ENCODE data around the gene TIGAR.

The TIGAR gene

DNA sequence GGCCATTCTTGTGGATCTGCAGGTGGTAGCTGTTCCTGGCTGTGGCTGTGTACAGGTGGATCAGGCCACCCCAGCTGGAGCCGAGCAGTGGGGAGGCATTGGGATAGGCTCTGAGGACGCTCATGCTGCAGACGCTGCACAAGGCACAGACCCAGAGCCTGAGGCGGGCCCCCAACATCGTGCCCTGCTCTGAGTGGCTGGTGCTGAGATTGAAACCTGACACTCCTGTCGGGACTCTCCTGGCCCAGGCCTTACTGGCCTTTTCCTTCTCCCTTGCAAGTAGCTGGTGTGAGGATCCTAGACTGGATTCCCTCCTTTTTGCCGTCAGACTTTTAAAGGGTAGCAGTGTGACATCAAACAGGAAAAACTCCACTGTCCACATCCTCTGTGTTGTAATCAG, 58.4 kb downstream of the TIGAR start, which contains the start of gene FGF23:
TSS of gene FGF23 (minus strand) at position 308 of the 400 bp plus-strand sequence. CDS start at position 178, 130 bp downstream.
- TF ChIP-seq JUND (IDR thresholded peaks at IDR 0.05; ENCODE audit: low read depth), result no peak
- peak in 1 of 2 experiments; percentile 33 for DNase-seq (ENCODE audit: low read depth in 1 of 2, low spot score in 1 of 2)

DNA sequence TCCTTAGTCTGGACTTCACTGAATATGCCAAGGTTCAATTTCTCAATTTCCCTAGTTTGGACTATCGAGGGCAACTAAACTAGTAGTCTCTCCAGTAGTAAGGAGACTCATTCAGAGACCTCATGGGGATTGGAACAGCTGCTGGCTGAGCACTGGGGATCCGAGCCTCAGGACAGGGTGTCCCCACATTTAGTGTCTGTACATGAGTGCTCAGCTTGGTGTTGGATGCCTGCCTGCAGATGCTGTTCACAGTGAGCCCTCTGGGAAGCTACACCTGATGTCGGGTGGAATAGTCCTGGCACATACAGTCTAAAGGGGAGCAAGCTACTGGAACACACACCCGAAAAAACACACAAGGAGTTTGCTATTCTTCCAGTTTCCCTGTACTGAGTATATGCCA, 59.3 kb downstream of the TIGAR start:
- in situ Hi-C loops (cut with HindIII; ENCODE audit: low pct_unique_long_range_greater_than_20kb, low sequenced_read_pairs), result no loop called here
- no peak for TF ChIP-seq JUND (IDR thresholded peaks at IDR 0.05; ENCODE audit: low read depth)
- no peak for DNase-seq (ENCODE audit: low read depth in 1 of 2, low spot score in 1 of 2)

More for the DNA sequence above, 58.4 kb downstream of the TIGAR start, which contains the start of gene FGF23:
- in situ Hi-C loops (cut with HindIII; ENCODE audit: low pct_unique_long_range_greater_than_20kb, low sequenced_read_pairs), result no loop called here

DNA sequence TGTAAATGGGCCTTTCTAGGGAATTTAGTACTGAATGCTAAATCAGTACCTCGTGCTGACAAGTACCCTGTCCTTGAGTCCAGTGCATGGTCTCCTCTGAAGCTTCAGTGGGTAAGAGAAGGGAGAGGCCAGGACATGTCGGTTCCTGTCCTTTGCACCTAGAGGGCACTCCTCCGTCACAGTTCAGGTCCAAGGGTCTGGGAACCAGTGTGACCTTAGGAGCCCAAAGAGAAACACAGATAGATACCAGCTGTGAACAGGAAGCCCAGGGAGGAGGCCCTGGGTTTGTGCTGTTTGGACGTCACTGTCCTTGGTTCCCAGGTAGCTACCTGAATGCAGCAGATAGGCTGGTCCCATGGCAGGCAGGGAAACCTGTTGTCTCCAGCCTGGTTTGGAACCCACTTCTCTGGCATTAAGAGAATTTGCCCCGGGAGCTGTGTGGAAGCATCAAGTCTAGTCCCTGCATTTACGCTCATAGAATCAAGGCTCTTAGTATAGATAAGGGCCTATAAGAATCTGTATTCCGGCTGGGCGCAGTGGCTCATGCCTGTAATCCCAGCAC, 62.4 kb downstream of the TIGAR start:
- in situ Hi-C loops (cut with HindIII; ENCODE audit: low pct_unique_long_range_greater_than_20kb, low sequenced_read_pairs), result no loop called here
- no peak for DNase-seq (ENCODE audit: low read depth in 1 of 2, low spot score in 1 of 2)
- TF ChIP-seq JUND (IDR thresholded peaks at IDR 0.05; ENCODE audit: low read depth), result no peak

DNA sequence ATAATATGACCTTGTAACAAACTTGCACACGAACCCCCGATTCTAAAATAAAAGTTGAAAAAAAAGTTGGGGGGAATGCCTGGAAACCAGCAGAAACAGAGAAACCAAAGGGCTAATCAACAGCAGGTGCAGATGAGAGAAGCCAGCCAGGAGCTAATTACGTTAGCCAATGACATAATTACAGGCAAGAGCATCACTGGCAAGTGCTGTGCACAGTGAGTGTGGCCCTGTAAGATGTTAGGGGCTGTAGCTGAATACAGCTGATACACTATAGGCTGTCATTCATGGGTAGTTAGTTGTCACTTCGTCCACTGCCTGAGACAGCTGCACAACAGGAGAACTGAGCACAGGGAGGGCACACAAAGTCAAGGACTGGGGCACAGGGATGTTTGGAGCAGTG, 65.8 kb downstream of the TIGAR start:
- no peak for DNase-seq (ENCODE audit: low read depth in 1 of 2, low spot score in 1 of 2)
- in situ Hi-C loops (cut with HindIII; ENCODE audit: low pct_unique_long_range_greater_than_20kb, low sequenced_read_pairs), result no loop called here

DNA sequence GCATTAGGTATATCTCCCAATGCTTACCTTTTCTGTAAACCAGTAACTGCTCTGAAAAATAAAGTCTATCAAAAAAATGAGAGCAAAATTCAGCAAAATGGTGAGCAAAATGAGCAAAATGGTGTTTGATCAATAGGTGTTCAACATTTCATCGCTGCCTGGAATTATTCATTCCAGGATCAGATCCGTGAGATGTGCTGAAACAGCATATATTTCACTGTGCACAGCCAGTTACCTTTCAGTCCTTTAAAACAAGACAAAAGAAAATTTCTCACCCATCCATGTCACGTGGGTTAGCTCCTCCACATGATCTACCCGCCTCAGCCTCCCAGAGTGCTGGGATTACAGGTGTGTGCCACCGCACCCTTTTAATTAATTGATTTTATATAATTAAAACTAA, 66.6 kb downstream of the TIGAR start:
- TF ChIP-seq JUND (IDR thresholded peaks at IDR 0.05; ENCODE audit: low read depth), result no peak
- no peak for DNase-seq (ENCODE audit: low read depth in 1 of 2, low spot score in 1 of 2)
- in situ Hi-C loops (cut with HindIII; ENCODE audit: low pct_unique_long_range_greater_than_20kb, low sequenced_read_pairs), result no loop called here

More for the DNA sequence above, 65.8 kb downstream of the TIGAR start:
- TF ChIP-seq JUND (IDR thresholded peaks at IDR 0.05; ENCODE audit: low read depth), result no peak

DNA sequence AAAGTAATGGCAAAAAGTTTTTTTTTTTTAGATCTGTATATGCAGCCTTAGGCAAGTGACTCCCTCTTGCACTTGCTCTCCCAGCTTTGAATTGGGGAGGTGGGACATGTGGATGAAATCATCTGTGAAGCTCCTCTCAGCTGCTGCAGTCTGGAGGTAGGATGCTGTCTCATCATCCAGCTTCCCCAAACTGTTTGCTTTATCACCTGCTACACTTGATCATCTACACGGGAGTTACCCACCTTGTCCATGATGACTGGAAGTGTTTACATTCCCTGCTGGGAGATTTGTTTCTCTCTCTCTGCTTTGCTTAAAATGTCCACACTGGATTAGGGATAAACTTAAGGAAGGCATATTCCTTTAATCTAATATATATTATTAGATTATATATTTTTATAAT, 67.0 kb downstream of the TIGAR start:
- in situ Hi-C loops (cut with HindIII; ENCODE audit: low pct_unique_long_range_greater_than_20kb, low sequenced_read_pairs), result no loop called here
- TF ChIP-seq JUND (IDR thresholded peaks at IDR 0.05; ENCODE audit: low read depth), result no peak
- DNase-seq (ENCODE audit: low read depth in 1 of 2, low spot score in 1 of 2), result no peak

DNA sequence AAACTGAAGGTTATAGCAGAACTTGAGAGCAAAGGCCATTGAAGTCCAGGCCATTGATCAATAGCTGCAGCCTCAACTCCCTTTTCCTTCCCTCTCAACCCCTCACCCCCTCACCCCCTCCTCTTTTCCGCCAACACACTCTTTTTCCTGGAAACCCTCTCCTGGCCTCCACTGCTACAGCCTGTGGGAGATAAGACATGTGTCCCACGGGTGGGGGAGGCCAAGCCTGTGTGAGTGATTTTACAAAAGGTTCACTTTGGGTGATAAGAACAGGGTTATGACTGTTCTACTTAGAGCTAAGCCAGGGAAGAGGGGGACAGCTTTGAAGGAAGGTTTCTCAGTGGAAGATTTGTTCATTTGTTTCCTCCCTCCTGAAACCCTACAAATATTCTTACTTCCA, 67.6 kb downstream of the TIGAR start:
- in situ Hi-C loops (cut with HindIII; ENCODE audit: low pct_unique_long_range_greater_than_20kb, low sequenced_read_pairs), result no loop called here
- TF ChIP-seq JUND (IDR thresholded peaks at IDR 0.05; ENCODE audit: low read depth), result no peak
- DNase-seq (ENCODE audit: low read depth in 1 of 2, low spot score in 1 of 2), result no peak

DNA sequence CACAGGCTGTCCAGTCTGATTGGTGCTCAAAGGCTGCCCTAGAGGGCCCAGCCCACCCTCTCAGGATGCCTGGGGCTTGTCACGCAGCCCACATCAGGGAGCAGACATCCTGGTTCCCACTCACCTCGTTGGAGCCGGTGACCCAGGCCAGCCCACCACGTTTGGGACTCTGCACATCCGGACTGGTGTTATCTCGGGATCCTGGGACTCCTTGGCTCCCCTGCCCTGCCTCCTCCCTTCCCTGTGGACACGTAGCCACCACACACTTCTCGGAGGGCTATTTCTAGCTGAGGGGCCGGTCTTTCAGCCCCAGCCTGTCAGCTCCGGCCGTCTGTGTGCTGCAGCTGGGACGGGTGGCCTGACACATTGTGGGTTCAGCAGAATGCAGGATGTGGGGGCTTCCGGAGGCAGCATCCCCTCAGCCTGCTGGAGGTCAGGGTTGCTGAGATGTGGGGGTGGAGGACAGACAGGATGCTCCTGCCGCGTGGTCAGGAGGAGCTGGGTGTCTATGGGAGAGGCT, 71.3 kb downstream of the TIGAR start:
- in situ Hi-C loops (cut with HindIII; ENCODE audit: low pct_unique_long_range_greater_than_20kb, low sequenced_read_pairs), result no loop called here
- DNase-seq (ENCODE audit: low read depth in 1 of 2, low spot score in 1 of 2), result no peak
- TF ChIP-seq JUND (IDR thresholded peaks at IDR 0.05; ENCODE audit: low read depth), result no peak

DNA sequence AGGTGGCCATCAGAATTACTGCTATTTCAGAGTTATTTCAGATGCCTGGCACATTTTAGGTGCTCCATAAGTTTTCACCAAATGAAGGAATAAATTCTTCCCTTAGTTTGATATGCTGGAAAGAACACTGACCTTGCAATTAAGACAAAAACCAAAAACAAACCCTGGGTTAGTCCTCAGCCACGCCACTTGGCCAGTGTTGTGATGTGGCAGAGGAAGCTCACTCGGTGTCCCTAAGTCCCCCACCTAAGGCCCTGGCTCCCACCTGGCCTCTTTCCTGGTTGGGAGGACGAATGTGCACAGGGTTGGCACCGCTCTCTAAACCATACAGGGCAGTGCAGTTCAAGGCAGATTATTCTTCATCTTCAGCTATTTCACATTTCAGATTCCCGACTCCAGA, 72.2 kb downstream of the TIGAR start:
- no peak for TF ChIP-seq JUND (IDR thresholded peaks at IDR 0.05; ENCODE audit: low read depth)
- no peak for DNase-seq (ENCODE audit: low read depth in 1 of 2, low spot score in 1 of 2)
- in situ Hi-C loops (cut with HindIII; ENCODE audit: low pct_unique_long_range_greater_than_20kb, low sequenced_read_pairs), result no loop called here

DNA sequence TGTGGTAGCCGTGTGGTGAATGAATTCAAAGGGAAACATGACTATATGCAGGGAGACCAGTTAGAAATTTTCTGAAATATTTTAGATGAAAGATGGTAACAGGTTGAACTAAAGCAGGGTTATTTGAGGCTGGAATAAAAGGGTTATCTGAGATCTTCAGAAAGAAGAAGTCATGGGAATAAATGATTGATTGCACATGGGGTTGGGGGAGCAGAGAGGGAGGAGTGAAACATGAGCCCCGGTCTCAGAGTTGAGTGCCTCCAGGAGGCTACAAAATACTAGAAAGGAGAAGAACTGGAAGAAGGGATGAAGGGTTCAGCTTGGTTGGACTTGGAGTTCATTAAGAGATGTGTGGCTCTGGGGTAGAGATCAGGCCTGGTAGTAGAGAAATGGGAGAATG, 74.8 kb downstream of the TIGAR start:
- no peak for TF ChIP-seq JUND (IDR thresholded peaks at IDR 0.05; ENCODE audit: low read depth)
- no peak for DNase-seq (ENCODE audit: low read depth in 1 of 2, low spot score in 1 of 2)
- in situ Hi-C loops (cut with HindIII; ENCODE audit: low pct_unique_long_range_greater_than_20kb, low sequenced_read_pairs), result no loop called here

DNA sequence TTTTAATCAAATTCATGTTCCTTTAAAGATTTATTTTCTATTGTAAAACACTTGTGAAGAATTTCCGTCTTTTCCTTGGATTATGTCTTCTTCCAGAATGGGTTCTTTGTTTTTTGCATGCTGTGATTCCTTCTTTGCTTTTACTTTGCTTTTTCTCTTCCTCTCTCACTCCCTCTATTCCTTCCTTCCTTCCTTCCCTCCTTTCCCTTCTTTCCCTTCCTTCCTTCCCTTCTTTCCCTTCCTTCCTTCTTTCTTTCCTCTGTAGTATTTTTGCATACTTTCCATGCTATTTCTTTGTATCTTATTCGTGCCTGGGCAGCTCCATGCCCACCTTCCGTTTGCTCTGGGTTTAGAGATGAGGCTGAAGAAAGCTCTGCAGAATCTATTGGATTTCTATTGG, 80.1 kb downstream of the TIGAR start:
- in situ Hi-C loops (cut with HindIII; ENCODE audit: low pct_unique_long_range_greater_than_20kb, low sequenced_read_pairs), result no loop called here
- DNase-seq (ENCODE audit: low read depth in 1 of 2, low spot score in 1 of 2), result no peak
- no peak for TF ChIP-seq JUND (IDR thresholded peaks at IDR 0.05; ENCODE audit: low read depth)

DNA sequence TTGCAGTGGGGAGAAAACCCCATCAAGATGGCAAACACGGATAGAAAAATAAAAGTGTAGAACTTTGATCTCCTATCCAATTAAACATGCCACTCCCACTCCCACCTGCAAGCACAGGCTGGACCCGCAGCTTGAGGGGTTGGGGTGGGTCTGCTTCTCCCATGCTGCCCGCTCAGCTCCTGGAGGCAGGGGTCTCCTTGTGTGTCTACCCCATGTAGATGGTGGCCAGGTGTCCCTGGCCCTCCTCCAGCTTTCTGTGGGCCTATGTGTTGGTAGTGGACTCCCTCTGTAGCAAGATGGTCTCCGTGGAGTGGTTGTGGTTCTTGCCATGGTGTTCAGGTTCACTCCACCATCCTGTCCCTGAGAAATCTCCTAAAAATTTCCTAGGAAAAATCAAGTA, 82.0 kb downstream of the TIGAR start:
- TF ChIP-seq JUND (IDR thresholded peaks at IDR 0.05; ENCODE audit: low read depth), result no peak
- in situ Hi-C loops (cut with HindIII; ENCODE audit: low pct_unique_long_range_greater_than_20kb, low sequenced_read_pairs), result no loop called here
- no peak for DNase-seq (ENCODE audit: low read depth in 1 of 2, low spot score in 1 of 2)

Data from T47D (cell line).